Body of pancreas (tissue), 4 donors: ENCODE data around the gene ADIPOR2.

Experiments
- POLR2A ChIP-seq, 3 donors: fragments of 450-650 bp; IDR thresholded peaks; one replicate each; pipeline ENCODE4 v1.6.1; 2016; ENCODE audit warnings: antibody characterized with exemption in 3 of 3, mild to moderate bottlenecking in 2 of 3
- TF ChIP-seq, protein P1 (sequence below), 7 experiments: fragments of 450-650 bp in 4 of 7; fragments of 200-600 bp in 3 of 7; sonication (generic) in 3 of 7; IDR thresholded peaks; one replicate each; pipeline ENCODE4 v1.5.1; 2016 to 2019; ENCODE audit warnings: antibody characterized with exemption in 7 of 7

DNA sequence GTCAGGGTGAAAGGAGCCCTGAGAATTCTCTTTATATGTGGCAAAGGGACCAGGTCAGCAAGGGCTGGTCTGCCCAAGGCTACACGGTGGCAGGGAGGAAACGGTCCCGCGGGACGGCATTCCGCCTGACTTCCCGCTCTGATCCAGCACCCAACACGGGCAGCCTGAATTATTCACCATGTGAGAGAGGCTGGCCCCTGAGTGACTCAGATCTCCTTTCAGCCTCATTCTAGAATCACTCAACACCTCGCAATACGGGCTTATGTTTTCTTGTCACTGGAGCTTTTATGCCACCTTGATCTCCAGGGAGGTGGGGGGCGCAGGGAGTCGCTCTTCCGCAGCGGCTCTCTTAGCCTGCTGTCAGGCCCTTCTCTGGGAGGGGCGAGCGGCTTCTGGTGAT lies 138.0 kb downstream of the ADIPOR2 start:
- TF ChIP-seq, protein P1, sequence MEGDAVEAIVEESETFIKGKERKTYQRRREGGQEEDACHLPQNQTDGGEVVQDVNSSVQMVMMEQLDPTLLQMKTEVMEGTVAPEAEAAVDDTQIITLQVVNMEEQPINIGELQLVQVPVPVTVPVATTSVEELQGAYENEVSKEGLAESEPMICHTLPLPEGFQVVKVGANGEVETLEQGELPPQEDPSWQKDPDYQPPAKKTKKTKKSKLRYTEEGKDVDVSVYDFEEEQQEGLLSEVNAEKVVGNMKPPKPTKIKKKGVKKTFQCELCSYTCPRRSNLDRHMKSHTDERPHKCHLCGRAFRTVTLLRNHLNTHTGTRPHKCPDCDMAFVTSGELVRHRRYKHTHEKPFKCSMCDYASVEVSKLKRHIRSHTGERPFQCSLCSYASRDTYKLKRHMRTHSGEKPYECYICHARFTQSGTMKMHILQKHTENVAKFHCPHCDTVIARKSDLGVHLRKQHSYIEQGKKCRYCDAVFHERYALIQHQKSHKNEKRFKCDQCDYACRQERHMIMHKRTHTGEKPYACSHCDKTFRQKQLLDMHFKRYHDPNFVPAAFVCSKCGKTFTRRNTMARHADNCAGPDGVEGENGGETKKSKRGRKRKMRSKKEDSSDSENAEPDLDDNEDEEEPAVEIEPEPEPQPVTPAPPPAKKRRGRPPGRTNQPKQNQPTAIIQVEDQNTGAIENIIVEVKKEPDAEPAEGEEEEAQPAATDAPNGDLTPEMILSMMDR (IDR thresholded peaks at IDR 0.05): no peak
- TF ChIP-seq POLR2A (IDR thresholded peaks at IDR 0.05): no peak
